Ovary (tissue), 9 donors: ENCODE results near the gene ZBTB39. TPM values are rescaled to one million over a fixed set of nuclear protein-coding genes. Genes with fewer than 3 reads are reported as not detected.

Source experiments
- DNase-seq, 5 donors: peaks; one replicate each; pipeline ENCODE4 v3.0.0-alpha.2; 2019 to 2020
- H3K27ac ChIP-seq, 2 donors: fragments of 200-600 bp; one replicate each; pipeline versions ENCODE4 v1.5.1 to v1.8.0; 2019 to 2022
- H3K27me3 ChIP-seq: fragments of 200-600 bp; one replicate; pipeline ENCODE4 v1.8.0; 2022
- H3K36me3 ChIP-seq: fragments of 200-600 bp; sonication (generic); one replicate; pipeline ENCODE4 v1.5.1; 2019
- H3K4me1 ChIP-seq: one replicate; pipeline ENCODE4 v1.8.1; 2013; ENCODE audit warnings: mild to moderate bottlenecking, moderate library complexity; ENCODE audit not compliant: insufficient read depth
- H3K4me3 ChIP-seq: fragments of 200-600 bp; sonication (generic); one replicate; pipeline ENCODE4 v1.5.1; 2017
- H3K9me3 ChIP-seq, 2 donors: fragments of 200-600 bp in 1 of 2; sonication (generic) in 1 of 2; one replicate each; pipeline versions ENCODE4 v1.5.1 to v1.8.1; 2013 to 2019; ENCODE audit warnings: mild to moderate bottlenecking in 1 of 2, moderate library complexity in 1 of 2
- CTCF ChIP-seq, 3 donors: fragments of 450-650 bp in 2 of 3; fragments of 200-600 bp in 1 of 3; IDR thresholded peaks; one replicate each; pipeline versions ENCODE4 v1.5.1 to v1.8.0; 2016 to 2022; ENCODE audit warnings: antibody characterized with exemption in 3 of 3, mild to moderate bottlenecking in 1 of 3
- EP300 ChIP-seq: sonication (generic); formaldehyde crosslinking; IDR thresholded peaks from one replicate; pipeline ENCODE4 v1.6.1; 2017; ENCODE audit warnings: antibody characterized with exemption
- POLR2A ChIP-seq: fragments of 450-650 bp; IDR thresholded peaks from one replicate; pipeline ENCODE4 v1.6.1; 2017; ENCODE audit warnings: antibody characterized with exemption, mild to moderate bottlenecking, moderate library complexity
- WGBS, 3 donors: extraction: QIAGEN DNeasy Blood & Tissue Kit in 1 of 3; methylation state at CpG; one replicate each; pipeline versions ENCODE4 v1.1.5 to v1.1.7; 2013 to 2017; 5-methylcytosine and 5-hydroxymethylcytosine counted together
- intact Hi-C, 4 donors: fragments of 100-400 bp; cut with DNase I; formaldehyde crosslinking; loops; one replicate each; pipeline versions ENCODE4 v1.11.0 to v1.15.1; 2022 to 2023
- polyA plus RNA-seq, 2 donors: library from polyadenylated mRNA; stranded (reverse); fragments of 200-250 nt in 1 of 2; fragments of 350-450 nt in 1 of 2; fragmentation: Illumina TruSeq in 1 of 2; extraction: RNeasy Lipid Tissue Mini Kit (QIAGEN cat#74804) in 1 of 2; gene quantifications; one replicate each; pipeline ENCODE4 v1.2.3, GENCODE V29; 2013 to 2014
- total RNA-seq, 7 donors: library from RNA; depleted of rRNA in 2 of 7; stranded (reverse); fragments of >200 nt in 2 of 7; fragmentation: NEBNext Ultra II Directional in 3 of 7; extraction: Animal tissue kit (Norgen Biotek cat#: 25700) in 3 of 7; gene quantifications; one replicate each; pipeline versions ENCODE4 v1.1.0 to v1.2.4, GENCODE V29; 2016 to 2023
- donor health status: DM: no; HTN: no; CAD: no; lungs with moderate emphysema.
- donor health status: DM: no; HTN: no; CAD: no.
- donor health status: Bipolar disorder and iron deficiency.
- donor health status: DM: yes; HTN: yes; CAD: no.
- donor health status: DM: no; HTN: no; CAD: no.
- donor health status: DM: yes; HTN: yes; CAD: no.

Gene ZBTB39
- total and polyA plus RNA-seq, 9 donors, result 2.9 to 10.4 (median 7.4) TPM

- no peak within 1 kb of the TSS for H3K4me3 ChIP-seq
- intact Hi-C loops, result no loop called here
- no peaks in the 10 kb centered on the region for H3K9me3 ChIP-seq
- 25 to 45% (median 27%) methylated on average over 2 of the region's 2 CpGs for WGBS, 3 donors
- no peaks in the 10 kb centered on the region for H3K4me1 ChIP-seq
- no peaks in the 10 kb centered on the region for H3K36me3 ChIP-seq
- no peak within 1 kb of the TSS for H3K27ac ChIP-seq
- TF ChIP-seq CTCF (IDR thresholded peaks at IDR 0.05), result no peak
- H3K27me3 ChIP-seq, result no peaks in the 10 kb centered on the region
- DNase-seq, result no peak
Observed at GRCh38 chr12:57049890-57050289, 43.5 kb upstream of the ZBTB39 start, which contains the start of gene MYO1A. Gene MYO1A, minus strand, starts transcription at chr12:57050129. Its CDS starts 1,806 bp downstream, at chr12:57048323.

- WGBS, 3 donors, result 73 to 80% (median 77%) methylated on average over 4 of the region's 4 CpGs
- no peak for DNase-seq
- H3K9me3 ChIP-seq, result no peaks in the 10 kb centered on the region
- no peaks in the 10 kb centered on the region for H3K4me1 ChIP-seq
- H3K27me3 ChIP-seq, result no peaks in the 10 kb centered on the region
- no peak for TF ChIP-seq CTCF (IDR thresholded peaks at IDR 0.05)
- TF ChIP-seq POLR2A, result no peak
- TF ChIP-seq EP300, result no peak
- no peak overlapping the region for H3K4me3 ChIP-seq
- H3K36me3 ChIP-seq, result no peaks in the 10 kb centered on the region
- no peak overlapping the region for H3K27ac ChIP-seq
- intact Hi-C loops, result no loop called here
Observed at GRCh38 chr12:57049119-57049446, 42.7 kb upstream of the ZBTB39 start.

GRCh38 chr12:57048423-57049118, 42.2 kb upstream of the ZBTB39 start:
- Histone ChIP-seq H3K36me3 (no peaks in the 10 kb centered on the region), H3K27ac (no peak overlapping the region), H3K9me3 (no peaks in the 10 kb centered on the region), H3K27me3 (no peaks in the 10 kb centered on the region), H3K4me3 (no peak overlapping the region), H3K4me1 (no peaks in the 10 kb centered on the region)
- 78 to 85% (median 79%) methylated on average over 1 of the region's 1 CpG for WGBS, 3 donors
- TF ChIP-seq POLR2A (no peak), EP300 (no peak), CTCF (IDR thresholded peaks at IDR 0.05) (no peak)
- DNase-seq, result no peak
- intact Hi-C loops, result no loop called here

- Histone ChIP-seq H3K27ac (no peak overlapping the region), H3K4me3 (no peak overlapping the region), H3K9me3 (no peaks in the 10 kb centered on the region), H3K27me3 (no peaks in the 10 kb centered on the region), H3K4me1 (no peaks in the 10 kb centered on the region), H3K36me3 (no peaks in the 10 kb centered on the region)
- WGBS, 3 donors, result 9 to 33% (median 31%) methylated on average over 1 of the region's 1 CpG
- intact Hi-C loops, result no loop called here
- TF ChIP-seq POLR2A (no peak), EP300 (no peak), CTCF (IDR thresholded peaks at IDR 0.05) (no peak)
- no peak for DNase-seq
Observed at GRCh38 chr12:57047981-57048380, 41.6 kb upstream of the ZBTB39 start.
